Measurements from ENCODE around the gene FRG1. TPM values are rescaled to one million over a fixed set of nuclear protein-coding genes. Genes with fewer than 3 reads are reported as not detected.
"Not testable (repeated sequence)": the region's sequence is repeated elsewhere in the genome, so short reads cannot be mapped to it uniquely, and the experiment has no call there.

The FRG1 gene
- total RNA-seq (35.3 TPM), polyA plus RNA-seq (ENCODE audit: insufficient read depth in 1 of 8, insufficient read length in 8 of 8, low replicate concordance in 1 of 8) (10 to 100 TPM; 26.6 to 41.9 (median 35.6) TPM)
- long read RNA-seq, donor 1, transcript FRG1-201 (9 exons, 1,074 nt), result major isoform, 5 of 5 reads
- long read RNA-seq, donor 1, partial matches to known transcripts, result 0 of 5 reads
- long read RNA-seq, donor 1, other reads (novel, unspliced or antisense), result 0 of 5 reads
- long read RNA-seq, donor 2, partial matches to known transcripts, result 0 of 1 reads
- long read RNA-seq, donor 2, other reads (novel, unspliced or antisense), result 0 of 1 reads
- long read RNA-seq, donor 3, transcript FRG1-201 (9 exons, 1,074 nt), result major isoform, 15 of 15 reads
- long read RNA-seq, donor 3, partial matches to known transcripts, result 0 of 15 reads
- long read RNA-seq, donor 3, other reads (novel, unspliced or antisense), result 0 of 15 reads
- long read RNA-seq, donor 4, transcript FRG1-201 (9 exons, 1,074 nt), result major isoform, 6 of 6 reads
- long read RNA-seq, donor 4, partial matches to known transcripts, result 0 of 6 reads
- long read RNA-seq, donor 4, other reads (novel, unspliced or antisense), result 0 of 6 reads
- long read RNA-seq, donor 5, transcript FRG1-201 (9 exons, 1,074 nt), result major isoform, 20 of 20 reads
- long read RNA-seq, donor 5, partial matches to known transcripts, result 0 of 20 reads
- long read RNA-seq, donor 5, other reads (novel, unspliced or antisense), result 0 of 20 reads
- long read RNA-seq, donor 6, transcript FRG1-201 (9 exons, 1,074 nt), result major isoform, 24 of 29 reads
- long read RNA-seq, donor 6, partial matches to known transcripts, result 5 of 29 reads
- long read RNA-seq, donor 6, other reads (novel, unspliced or antisense), result 0 of 29 reads
- long read RNA-seq, donor 7, transcript FRG1-201 (9 exons, 1,074 nt), result major isoform, 13 of 13 reads
- long read RNA-seq, donor 7, partial matches to known transcripts, result 0 of 13 reads
- long read RNA-seq, donor 7, other reads (novel, unspliced or antisense), result 0 of 13 reads
- long read RNA-seq, donor 8, transcript FRG1-201 (9 exons, 1,074 nt), result major isoform, 10 of 10 reads
- long read RNA-seq, donor 8, partial matches to known transcripts, result 0 of 10 reads
- long read RNA-seq, donor 8, other reads (novel, unspliced or antisense), result 0 of 10 reads
- long read RNA-seq, donor 9, transcript FRG1-201 (9 exons, 1,074 nt), result major isoform, 9 of 14 reads
- long read RNA-seq, donor 9, partial matches to known transcripts, result 5 of 14 reads
- long read RNA-seq, donor 9, other reads (novel, unspliced or antisense), result 0 of 14 reads
- long read RNA-seq, donor 10, transcript FRG1-201 (9 exons, 1,074 nt), result major isoform, 9 of 16 reads
- long read RNA-seq, donor 10, partial matches to known transcripts, result 7 of 16 reads
- long read RNA-seq, donor 10, other reads (novel, unspliced or antisense), result 0 of 16 reads
- long read RNA-seq, donor 11, transcript FRG1-201 (9 exons, 1,074 nt), result major isoform, 7 of 7 reads
- long read RNA-seq, donor 11, partial matches to known transcripts, result 0 of 7 reads
- long read RNA-seq, donor 11, other reads (novel, unspliced or antisense), result 0 of 7 reads

GRCh38 chr4:189940178-189941004 lies at the start of gene FRG1:
FRG1 (plus strand) TSS chr4:189940872; CDS start chr4:189941010, 138 bp downstream.
- H3K27me3 ChIP-seq (ENCODE audit: control insufficient read depth, insufficient read depth, low read length), result no peaks in the 10 kb centered on the region
- WGBS (ENCODE audit: insufficient coverage), result 8% methylated on average over 69 of the region's 70 CpGs
- peak; percentile 97 for DNase-seq
- no peaks in the 10 kb centered on the region for H3K4me1 ChIP-seq (ENCODE audit: control insufficient read depth, insufficient read depth, low read length)
- H3K27ac ChIP-seq (ENCODE audit: low read length), result peak within 1 kb of the TSS; percentile 92
- no peaks in the 10 kb centered on the region for H3K9me3 ChIP-seq (replicated peaks; ENCODE audit: control insufficient read depth, low read depth, low read length)
- H3K36me3 ChIP-seq (ENCODE audit: control insufficient read depth, insufficient read depth, low read length), result peaks cover 3% of the 10 kb centered on the region
- peak within 1 kb of the TSS; percentile 87 for H3K4me3 ChIP-seq (ENCODE audit: low read length)

- Histone ChIP-seq H3K4me3 (ENCODE audit: low read length) (no peak overlapping the region), H3K27me3 (ENCODE audit: control insufficient read depth, insufficient read depth, low read length) (no peaks in the 10 kb centered on the region), H3K27ac (ENCODE audit: low read length) (no peak overlapping the region), H3K36me3 (ENCODE audit: control insufficient read depth, insufficient read depth, low read length) (no peaks in the 10 kb centered on the region), H3K4me1 (ENCODE audit: control insufficient read depth, insufficient read depth, low read length) (no peaks in the 10 kb centered on the region), H3K9me3 (replicated peaks; ENCODE audit: control insufficient read depth, low read depth, low read length) (no peaks in the 10 kb centered on the region)
- 100% methylated on average over 2 of the region's 3 CpGs for WGBS (ENCODE audit: insufficient coverage)
- DNase-seq, result no peak
Measured at GRCh38 chr4:189897667-189898066, 43.0 kb upstream of the FRG1 start.

DNA sequence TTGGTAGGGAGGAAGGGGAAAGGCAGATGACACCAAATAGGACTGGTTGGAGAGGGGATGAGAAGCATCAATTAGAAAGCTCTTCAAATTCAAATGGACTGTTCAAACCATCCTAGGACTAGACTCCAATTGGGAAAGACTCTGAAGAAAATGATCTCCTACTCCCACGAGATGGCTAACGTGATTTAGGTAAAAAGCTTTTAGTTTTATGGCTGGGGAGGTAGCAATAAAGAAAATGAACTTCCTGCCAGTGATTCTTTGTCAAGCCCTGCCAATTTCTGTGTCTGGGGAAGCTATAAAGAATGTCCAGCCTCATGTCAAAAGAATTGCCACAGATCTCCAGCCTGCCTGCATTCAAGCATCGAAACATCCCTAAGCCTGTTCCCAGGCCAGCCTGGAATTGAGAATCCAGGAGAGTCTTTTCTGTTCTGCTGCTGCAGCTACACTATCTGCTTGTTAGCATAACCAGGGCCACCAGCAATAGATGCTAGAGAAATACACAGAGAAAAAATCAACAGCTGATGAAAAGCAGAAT lies 41.1 kb upstream of the FRG1 start:
- not testable (repeated sequence) for H3K4me1 ChIP-seq (ENCODE audit: control insufficient read depth, insufficient read depth, low read length); H3K4me3 ChIP-seq (ENCODE audit: low read length); H3K9me3 ChIP-seq (replicated peaks; ENCODE audit: control insufficient read depth, low read depth, low read length); H3K36me3 ChIP-seq (ENCODE audit: control insufficient read depth, insufficient read depth, low read length); H3K27me3 ChIP-seq (ENCODE audit: control insufficient read depth, insufficient read depth, low read length); H3K27ac ChIP-seq (ENCODE audit: low read length)
- WGBS (ENCODE audit: insufficient coverage), result 40% methylated on average over 1 of the region's 3 CpGs
- DNase-seq, result peak; percentile 78

DNA sequence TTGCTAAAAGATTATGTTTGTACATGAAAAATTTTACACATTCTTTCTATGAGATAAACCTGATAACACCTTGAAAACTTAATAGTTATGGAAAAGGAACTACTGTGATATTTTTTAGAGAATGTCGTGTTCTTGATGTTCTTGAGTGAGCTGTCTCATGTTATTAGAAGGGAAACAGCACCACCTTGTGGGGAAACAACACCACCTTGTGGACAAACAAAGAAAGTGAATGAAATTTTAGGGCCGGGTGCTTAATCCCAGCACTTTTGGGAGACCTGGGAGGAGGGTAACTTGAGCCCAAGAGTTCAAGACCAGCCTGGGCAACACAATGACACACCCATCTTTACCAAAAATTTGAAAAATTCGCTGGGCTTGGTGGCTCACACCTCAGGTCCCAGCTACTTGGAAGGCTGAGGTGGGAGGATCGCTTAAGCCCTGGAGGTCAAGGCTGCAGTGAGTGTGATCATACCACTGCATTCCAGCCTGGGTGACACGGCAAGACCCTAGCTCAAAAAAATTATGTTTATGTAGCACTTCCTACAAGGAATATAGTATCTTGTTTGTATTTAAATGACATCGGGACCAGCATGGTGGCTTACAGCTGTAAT lies 36.1 kb upstream of the FRG1 start:
- not testable (repeated sequence) for H3K27me3 ChIP-seq (ENCODE audit: control insufficient read depth, insufficient read depth, low read length); H3K9me3 ChIP-seq (replicated peaks; ENCODE audit: control insufficient read depth, low read depth, low read length); H3K27ac ChIP-seq (ENCODE audit: low read length); H3K4me1 ChIP-seq (ENCODE audit: control insufficient read depth, insufficient read depth, low read length); H3K4me3 ChIP-seq (ENCODE audit: low read length); H3K36me3 ChIP-seq (ENCODE audit: control insufficient read depth, insufficient read depth, low read length)
- WGBS (ENCODE audit: insufficient coverage), result 0% methylated on average over 2 of the region's 6 CpGs
- DNase-seq, result peak; percentile 76

GRCh38 chr4:189912170-189912569 lies 28.5 kb upstream of the FRG1 start:
- H3K4me1 ChIP-seq (ENCODE audit: control insufficient read depth, insufficient read depth, low read length), result no peaks in the 10 kb centered on the region

DNA sequence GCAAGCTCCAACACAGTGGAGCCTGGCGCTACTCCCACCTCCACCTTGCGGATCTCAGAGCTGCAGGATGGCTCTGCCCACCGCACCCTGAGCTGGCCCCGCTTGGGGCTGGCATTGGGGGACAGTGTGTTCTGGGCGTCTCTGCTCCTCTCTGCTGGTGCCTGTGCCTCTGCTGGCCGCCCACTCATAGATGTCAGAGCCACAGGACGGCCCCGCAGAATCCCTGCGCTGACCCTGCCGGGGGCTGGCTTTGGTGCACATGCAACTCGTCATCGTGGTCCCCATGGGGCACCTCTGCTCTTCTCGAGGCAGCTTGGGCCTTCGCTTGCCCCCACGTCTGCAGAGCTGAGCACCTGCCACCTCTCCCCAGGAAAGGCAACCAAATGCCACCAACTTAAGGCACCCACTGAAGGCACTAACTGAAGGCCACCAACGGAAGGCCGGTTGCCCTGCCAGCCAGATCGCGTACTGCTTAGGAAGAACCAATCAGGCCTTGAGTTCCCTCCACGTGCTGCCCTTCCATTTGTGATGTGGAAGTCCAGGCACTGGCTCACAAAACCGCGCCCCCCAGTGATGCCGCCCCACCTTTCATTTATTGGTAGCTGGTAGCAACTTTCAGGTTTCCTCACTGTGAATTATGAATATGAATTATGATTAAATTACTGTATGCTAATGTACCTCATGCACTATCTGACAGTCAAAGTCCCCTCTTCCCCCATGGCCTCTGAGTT lies 23.3 kb upstream of the FRG1 start:
- 92% methylated on average over 17 of the region's 23 CpGs for whole genome bisulfite sequencing (ENCODE audit: insufficient coverage)

More at GRCh38 chr4:189912170-189912569, 28.5 kb upstream of the FRG1 start:
- H3K27me3 ChIP-seq (ENCODE audit: control insufficient read depth, insufficient read depth, low read length), result no peaks in the 10 kb centered on the region
- peaks cover 4% of the 10 kb centered on the region for H3K9me3 ChIP-seq (replicated peaks; ENCODE audit: control insufficient read depth, low read depth, low read length)
- no peak overlapping the region for H3K4me3 ChIP-seq (ENCODE audit: low read length)
- no peak overlapping the region for H3K27ac ChIP-seq (ENCODE audit: low read length)
- no peaks in the 10 kb centered on the region for H3K36me3 ChIP-seq (ENCODE audit: control insufficient read depth, insufficient read depth, low read length)
- no peak for DNase-seq
- WGBS (ENCODE audit: insufficient coverage), result no CpG with 5 or more reads among the region's 6 CpGs

GRCh38 chr4:189921058-189921457 lies 19.6 kb upstream of the FRG1 start:
- WGBS (ENCODE audit: insufficient coverage), result no CpG with 5 or more reads among the region's 1 CpG

More for the DNA sequence above, 23.3 kb upstream of the FRG1 start:
- H3K27me3 ChIP-seq (ENCODE audit: control insufficient read depth, insufficient read depth, low read length), result no peaks in the 10 kb centered on the region
- H3K4me3 ChIP-seq (ENCODE audit: low read length), result no peak overlapping the region
- no peak overlapping the region for H3K27ac ChIP-seq (ENCODE audit: low read length)
- H3K4me1 ChIP-seq (ENCODE audit: control insufficient read depth, insufficient read depth, low read length), result no peaks in the 10 kb centered on the region
- H3K9me3 ChIP-seq (replicated peaks; ENCODE audit: control insufficient read depth, low read depth, low read length), result peaks cover 13% of the 10 kb centered on the region
- DNase-seq, result no peak
- no peaks in the 10 kb centered on the region for H3K36me3 ChIP-seq (ENCODE audit: control insufficient read depth, insufficient read depth, low read length)

DNA sequence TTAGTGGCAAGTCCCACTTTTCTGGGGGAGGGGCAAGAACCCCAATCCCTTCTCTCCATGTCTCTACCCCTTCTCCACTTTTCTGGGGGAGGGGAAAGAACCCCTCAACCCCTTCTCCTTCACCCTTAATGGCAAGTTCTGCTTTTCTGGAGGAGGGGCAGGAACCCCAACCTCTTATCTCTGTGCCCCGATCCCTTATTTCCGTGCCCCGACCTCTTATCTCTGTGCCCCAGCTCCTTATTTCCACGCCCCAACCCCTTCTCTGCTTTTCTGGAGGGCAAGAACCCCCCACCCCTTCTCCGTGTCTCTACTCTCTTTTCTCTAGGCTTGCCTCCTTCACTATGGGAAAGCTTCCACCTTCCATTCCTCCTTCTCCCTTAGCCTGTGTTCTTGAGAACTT lies 13.9 kb upstream of the FRG1 start:
- not testable (repeated sequence) for DNase-seq; H3K27ac ChIP-seq (ENCODE audit: low read length); H3K4me1 ChIP-seq (ENCODE audit: control insufficient read depth, insufficient read depth, low read length); H3K4me3 ChIP-seq (ENCODE audit: low read length); H3K9me3 ChIP-seq (replicated peaks; ENCODE audit: control insufficient read depth, low read depth, low read length); H3K36me3 ChIP-seq (ENCODE audit: control insufficient read depth, insufficient read depth, low read length); H3K27me3 ChIP-seq (ENCODE audit: control insufficient read depth, insufficient read depth, low read length)
- WGBS (ENCODE audit: insufficient coverage), result 82% methylated on average over 4 of the region's 5 CpGs

More at GRCh38 chr4:189921058-189921457, 19.6 kb upstream of the FRG1 start:
- no peak for DNase-seq
- no peaks in the 10 kb centered on the region for H3K36me3 ChIP-seq (ENCODE audit: control insufficient read depth, insufficient read depth, low read length)
- H3K9me3 ChIP-seq (replicated peaks; ENCODE audit: control insufficient read depth, low read depth, low read length), result peaks cover 13% of the 10 kb centered on the region
- H3K4me1 ChIP-seq (ENCODE audit: control insufficient read depth, insufficient read depth, low read length), result no peaks in the 10 kb centered on the region
- H3K27ac ChIP-seq (ENCODE audit: low read length), result no peak overlapping the region
- H3K27me3 ChIP-seq (ENCODE audit: control insufficient read depth, insufficient read depth, low read length), result no peaks in the 10 kb centered on the region
- H3K4me3 ChIP-seq (ENCODE audit: low read length), result no peak overlapping the region

Measured in muscle of leg (tissue), 16 donors.